ENCODE results near the gene OSTN. TPM values are rescaled to one million over a fixed set of nuclear protein-coding genes. Genes with fewer than 3 reads are reported as not detected.
A peak's percentile ranks its signal among the peaks of the same experiment; 100 is the strongest.

OSTN gene
- total and polyA plus RNA-seq, 2 of the 13 experiments (the other 11 are each of a cell fraction or from before 2014, with no cell fraction given), result not detected

GRCh38 chr3:191314109-191314728 lies 115.2 kb downstream of the OSTN start:
- FAIRE-seq (no peak), DNase-seq (ENCODE audit: low spot score) (peak; percentile 58), ATAC-seq (peak; percentile 85)
- intact Hi-C loops (cut with micrococcal nuclease; ENCODE audit: unreplicated experiment), result no loop called here
- H3K4me3 ChIP-seq (replicated peaks in 1 of 3; ENCODE audit: insufficient read depth in 1 of 3, low read depth in 2 of 3, low read length in 3 of 3), result 0 out of 6 replicates have a peak overlapping the region, but pooled peaks of 1 of the 3 experiments have one; percentile 13
- in situ Hi-C loops (cut with HindIII; ENCODE audit: extremely low pct_ligation_motif_present, low pct_unique_long_range_greater_than_20kb), result no loop called here
- H2AFZ ChIP-seq (ENCODE audit: low read length), result no peak overlapping the region
- TF ChIP-seq CEBPB (IDR thresholded peaks at IDR 0.05; ENCODE audit: borderline replicate concordance, low read depth, low read length) (peak; percentile 83), NCOR1 (IDR thresholded peaks at IDR 0.05; ENCODE audit: borderline replicate concordance, low read length) (0 out of 2 replicates have a peak, but pooled peaks have one; percentile 40), SOX6 (IDR thresholded peaks at IDR 0.05) (no peak), SOX6 (CRISPR knock-in tag; IDR thresholded peaks at IDR 0.05) (peak; percentile 10; the same call in 1 of the 2 replicates), ZNF543 (CRISPR knock-in tag; IDR thresholded peaks at IDR 0.05) (no peak), CEBPG (CRISPR knock-in tag; IDR thresholded peaks at IDR 0.05) (peak; percentile 40; the same call in 1 of the 2 replicates), ZNF644 (CRISPR knock-in tag; IDR thresholded peaks at IDR 0.05; ENCODE audit: low read depth) (0 out of 2 replicates have a peak, but pooled peaks have one; percentile 23), HMG20B (CRISPR knock-in tag; conservative IDR thresholded peaks at IDR 0.05) (no peak), ZNF367 (CRISPR knock-in tag; IDR thresholded peaks at IDR 0.05; ENCODE audit: borderline replicate concordance) (no peak), HNF4A (CRISPR knock-in tag; IDR thresholded peaks at IDR 0.05) (peak; percentile 66)
- TF ChIP-seq, protein P1, sequence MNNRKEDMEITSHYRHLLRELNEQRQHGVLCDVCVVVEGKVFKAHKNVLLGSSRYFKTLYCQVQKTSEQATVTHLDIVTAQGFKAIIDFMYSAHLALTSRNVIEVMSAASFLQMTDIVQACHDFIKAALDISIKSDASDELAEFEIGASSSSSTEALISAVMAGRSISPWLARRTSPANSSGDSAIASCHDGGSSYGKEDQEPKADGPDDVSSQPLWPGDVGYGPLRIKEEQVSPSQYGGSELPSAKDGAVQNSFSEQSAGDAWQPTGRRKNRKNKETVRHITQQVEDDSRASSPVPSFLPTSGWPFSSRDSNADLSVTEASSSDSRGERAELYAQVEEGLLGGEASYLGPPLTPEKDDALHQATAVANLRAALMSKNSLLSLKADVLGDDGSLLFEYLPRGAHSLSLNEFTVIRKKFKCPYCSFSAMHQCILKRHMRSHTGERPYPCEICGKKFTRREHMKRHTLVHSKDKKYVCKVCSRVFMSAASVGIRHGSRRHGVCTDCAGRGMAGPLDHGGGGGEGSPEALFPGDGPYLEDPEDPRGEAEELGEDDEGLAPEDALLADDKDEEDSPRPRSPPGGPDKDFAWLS (CRISPR knock-in tag; IDR thresholded peaks at IDR 0.05; ENCODE audit: borderline replicate concordance), result no peak
- no peak overlapping the region for H3K9ac ChIP-seq (ENCODE audit: insufficient read depth, low read depth, low read length)
- no peak overlapping the region for H3K27ac ChIP-seq (ENCODE audit: extremely low read length, insufficient read depth, low read length)
- H3K9me3 ChIP-seq (ENCODE audit: low read length), result no peaks in the 10 kb centered on the region
- no peaks in the 10 kb centered on the region for H3K27me3 ChIP-seq (ENCODE audit: control insufficient read depth in 1 of 2, insufficient read depth in 2 of 2, low read length in 2 of 2)
- CTCF ChIA-PET (ENCODE audit: low intra/inter-chr PET ratio, low total read pairs), result no interaction called here
- no peaks in the 10 kb centered on the region for H3K79me2 ChIP-seq (ENCODE audit: insufficient read depth, low read length)
- BruUV-seq (replicated peaks), result no TSS peak
- WGBS (ENCODE audit: low lambda C conversion rate), result 13% methylated on average over 5 of the region's 5 CpGs
- no peaks in the 10 kb centered on the region for H3K36me3 ChIP-seq (replicated peaks in 1 of 2; ENCODE audit: control insufficient read depth in 1 of 2, insufficient read depth in 2 of 2, low read length in 2 of 2)
- peak overlapping the region; percentile 37; the same call in 1 of the 2 replicates for H3K4me2 ChIP-seq (ENCODE audit: low read depth, low read length)
- peaks cover 21% of the 10 kb centered on the region for H3K4me1 ChIP-seq (ENCODE audit: insufficient read depth, low read length)
- POLR2A ChIA-PET, result no interaction called here
- H4K20me1 ChIP-seq (ENCODE audit: insufficient read depth, low read length), result no peaks in the 10 kb centered on the region

Other genes starting within 250 kb of the OSTN start
- gene CCDC50, start 130.2 kb downstream of the OSTN start, total RNA-seq (2016; rRNA removed; fragmentation: Illumina TruSeq; extraction: Trizol), result 66.4 and 84.6 TPM in 2 replicates
- 42.8 and 47.6 TPM in 2 replicates for gene CCDC50, start 130.2 kb downstream of the OSTN start, polyA plus RNA-seq (2011; rRNA removed)
- 0.46 TPM in 1 of 2 replicates, not detected in the other for gene UTS2B, start 131.3 kb downstream of the OSTN start, total RNA-seq (2016; rRNA removed; fragmentation: Illumina TruSeq; extraction: Trizol)
- 0.03 and 0.14 TPM in 2 replicates for gene UTS2B, start 131.3 kb downstream of the OSTN start, polyA plus RNA-seq (2011; rRNA removed)

Measured in HepG2 (cell line).